Astrocyte of the cerebellum (primary cell): Measurements from ENCODE around the gene SPHK1.

Experiments
- DNase-seq: peaks from one replicate; pipeline ENCODE4 v3.0.0-alpha.2; 2011; ENCODE audit warnings: low read depth
- H3K4me3 ChIP-seq: 2 replicates; pipeline ENCODE4 v1.5.1; 2011; ENCODE audit warnings: mild to moderate bottlenecking, low read depth, low read length, moderate library complexity
- in situ Hi-C: cut with HindIII; loops from 2 replicates; pipeline ENCODE4 v1.10.0; 2017; ENCODE audit warnings: low sequenced_read_pairs
- TF ChIP-seq, protein P1 (sequence below): IDR thresholded peaks from 2 replicates; pipeline ENCODE4 v1.5.1; 2012; ENCODE audit warnings: low read length, low read depth, moderate library complexity, mild to moderate bottlenecking; ENCODE audit errors: missing control alignments

Gene SPHK1

GRCh38 chr17:76379646-76380376, 4.6 kb upstream of the SPHK1 start:
- in situ Hi-C loops, result no loop called here
- no peak for DNase-seq
- no peak overlapping the region for H3K4me3 ChIP-seq
- TF ChIP-seq, protein P1, sequence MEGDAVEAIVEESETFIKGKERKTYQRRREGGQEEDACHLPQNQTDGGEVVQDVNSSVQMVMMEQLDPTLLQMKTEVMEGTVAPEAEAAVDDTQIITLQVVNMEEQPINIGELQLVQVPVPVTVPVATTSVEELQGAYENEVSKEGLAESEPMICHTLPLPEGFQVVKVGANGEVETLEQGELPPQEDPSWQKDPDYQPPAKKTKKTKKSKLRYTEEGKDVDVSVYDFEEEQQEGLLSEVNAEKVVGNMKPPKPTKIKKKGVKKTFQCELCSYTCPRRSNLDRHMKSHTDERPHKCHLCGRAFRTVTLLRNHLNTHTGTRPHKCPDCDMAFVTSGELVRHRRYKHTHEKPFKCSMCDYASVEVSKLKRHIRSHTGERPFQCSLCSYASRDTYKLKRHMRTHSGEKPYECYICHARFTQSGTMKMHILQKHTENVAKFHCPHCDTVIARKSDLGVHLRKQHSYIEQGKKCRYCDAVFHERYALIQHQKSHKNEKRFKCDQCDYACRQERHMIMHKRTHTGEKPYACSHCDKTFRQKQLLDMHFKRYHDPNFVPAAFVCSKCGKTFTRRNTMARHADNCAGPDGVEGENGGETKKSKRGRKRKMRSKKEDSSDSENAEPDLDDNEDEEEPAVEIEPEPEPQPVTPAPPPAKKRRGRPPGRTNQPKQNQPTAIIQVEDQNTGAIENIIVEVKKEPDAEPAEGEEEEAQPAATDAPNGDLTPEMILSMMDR, result no peak

DNA sequence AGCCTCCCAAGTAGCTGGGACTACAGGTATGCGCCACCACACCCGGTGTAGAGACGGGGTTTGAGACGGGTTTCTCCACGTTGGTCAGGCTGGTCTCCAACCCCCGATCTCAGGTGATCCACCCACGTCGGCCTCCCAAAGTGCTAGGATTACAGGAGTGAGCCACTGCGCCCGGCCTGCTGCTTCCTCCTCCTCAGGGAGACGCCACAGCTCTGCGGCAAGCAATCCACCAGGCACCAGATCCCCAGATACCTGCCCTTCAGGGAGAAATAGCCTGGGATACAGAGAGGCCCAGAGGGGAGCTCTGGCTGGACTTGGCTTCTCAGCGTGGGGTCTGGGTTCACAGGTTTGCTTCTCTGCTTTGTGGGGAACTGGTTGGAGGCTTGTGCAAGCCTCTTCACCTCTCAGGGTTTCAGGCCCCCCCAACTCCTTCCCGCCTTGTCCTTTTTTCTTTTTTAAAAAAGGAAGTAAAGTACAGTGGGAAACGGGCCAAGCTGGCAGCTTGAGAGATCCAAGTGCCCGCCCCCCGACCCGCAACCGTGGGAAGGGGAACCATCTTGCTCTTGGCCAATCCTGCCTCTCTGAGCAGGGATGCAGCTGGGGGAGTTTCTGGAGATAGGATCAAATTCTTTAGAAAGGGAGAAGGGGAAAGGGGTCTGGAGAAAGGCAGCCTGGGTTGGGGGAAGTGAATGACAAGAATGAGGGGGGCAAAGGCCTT, 2.6 kb upstream of the SPHK1 start:
- TF ChIP-seq, protein P1, result no peak
- DNase-seq, result no peak
- H3K4me3 ChIP-seq, result peak overlapping the region; percentile 60
- in situ Hi-C loops, result no loop called here

DNA sequence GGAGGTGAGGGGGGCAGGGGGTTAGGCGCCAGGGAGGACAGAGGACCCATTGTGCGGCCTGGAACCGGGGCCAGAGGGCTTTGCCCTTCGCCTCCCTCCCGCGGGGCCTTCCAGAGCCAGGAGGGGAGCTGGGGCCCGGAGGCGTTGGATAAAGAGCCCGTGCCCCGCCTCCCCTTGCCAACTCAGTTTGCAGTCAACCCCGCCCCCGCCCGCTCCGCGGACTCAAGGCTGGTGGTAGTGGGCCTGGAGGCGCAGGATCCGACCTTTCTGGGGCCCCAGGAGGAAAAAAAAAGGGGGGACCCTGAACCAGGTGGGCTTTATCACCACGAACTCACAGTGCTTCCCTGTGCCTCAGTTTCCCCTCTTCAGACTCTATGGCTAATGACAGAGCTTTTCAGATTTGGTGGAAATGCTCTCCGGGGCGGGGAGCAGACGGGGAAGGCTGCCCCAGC, 2.0 kb upstream of the SPHK1 start:
- peak overlapping the region; percentile 60 for H3K4me3 ChIP-seq
- TF ChIP-seq, protein P1, result no peak
- DNase-seq, result no peak
- in situ Hi-C loops, result no loop called here

- H3K4me3 ChIP-seq, result peak overlapping the region; percentile 60
- in situ Hi-C loops, result no loop called here
- TF ChIP-seq, protein P1, result no peak
- DNase-seq, result no peak
These were observed 1.4 kb upstream of the SPHK1 start for GRCh38 chr17:76382803-76383545.

GRCh38 chr17:76383546-76384221, 725 bp upstream of the SPHK1 start:
- in situ Hi-C loops, result no loop called here
- TF ChIP-seq, protein P1, result peak; percentile 24
- DNase-seq, result no peak
- H3K4me3 ChIP-seq, result peak overlapping the region; percentile 60
